Right atrium auricular region (tissue), 2 donors: ENCODE results near the gene IL17RE. TPM values are rescaled to one million over a fixed set of nuclear protein-coding genes. Genes with fewer than 3 reads are reported as not detected.

ENCODE experiments used
- DNase-seq: peaks from one replicate; pipeline ENCODE4 v3.0.0-alpha.2; 2019; ENCODE audit warnings: low spot score
- H3K27ac ChIP-seq, 2 donors: fragments of 200-600 bp; sonication (generic); 1 replicate in 1 of 2; 2 replicates in 1 of 2; pipeline ENCODE4 v1.5.1; 2016 to 2019
- H3K27me3 ChIP-seq, 2 donors: fragments of 200-600 bp; sonication (generic); one replicate each; pipeline versions ENCODE4 v1.5.1 to v1.6.0; 2017 to 2019
- H3K36me3 ChIP-seq: fragments of 200-600 bp; sonication (generic); one replicate; pipeline ENCODE4 v1.5.1; 2016
- H3K4me1 ChIP-seq, 2 donors: fragments of 200-600 bp; sonication (generic); one replicate each; pipeline versions ENCODE4 v1.5.1 to v1.6.0; 2017 to 2019
- H3K4me3 ChIP-seq, 2 donors: fragments of 200-600 bp; sonication (generic); 1 replicate in 1 of 2; 2 replicates in 1 of 2; pipeline ENCODE4 v1.5.1; 2017 to 2019; ENCODE audit warnings: mild to moderate bottlenecking in 1 of 2, moderate library complexity in 1 of 2
- H3K9me3 ChIP-seq, 2 donors: fragments of 200-600 bp; sonication (generic); one replicate each; pipeline ENCODE4 v1.5.1; 2019
- CTCF ChIP-seq, 2 donors: fragments of 200-600 bp; sonication (generic); IDR thresholded peaks; one replicate each; pipeline ENCODE4 v1.5.1; 2019; ENCODE audit warnings: antibody characterized with exemption in 2 of 2
- total RNA-seq, 2 donors: library from RNA; depleted of rRNA; stranded (reverse); fragments of >200 nt; gene quantifications; one replicate each; pipeline ENCODE4 v1.1.0, GENCODE V29; 2016

Gene IL17RE
- total RNA-seq, 2 donors from 2014 or later: 0.89 to 2.6 TPM

GRCh38 chr3:9876991-9877390, 25.7 kb upstream of the IL17RE start:
- Histone ChIP-seq H3K36me3 (no peaks in the 10 kb centered on the region), H3K4me3 (no peak overlapping the region), H3K27ac (no peak overlapping the region), H3K4me1 (no peaks in the 10 kb centered on the region), H3K27me3 (no peaks in the 10 kb centered on the region), H3K9me3 (no peaks in the 10 kb centered on the region)
- no peak for TF ChIP-seq CTCF (IDR thresholded peaks at IDR 0.05)
- no peak for DNase-seq

DNA sequence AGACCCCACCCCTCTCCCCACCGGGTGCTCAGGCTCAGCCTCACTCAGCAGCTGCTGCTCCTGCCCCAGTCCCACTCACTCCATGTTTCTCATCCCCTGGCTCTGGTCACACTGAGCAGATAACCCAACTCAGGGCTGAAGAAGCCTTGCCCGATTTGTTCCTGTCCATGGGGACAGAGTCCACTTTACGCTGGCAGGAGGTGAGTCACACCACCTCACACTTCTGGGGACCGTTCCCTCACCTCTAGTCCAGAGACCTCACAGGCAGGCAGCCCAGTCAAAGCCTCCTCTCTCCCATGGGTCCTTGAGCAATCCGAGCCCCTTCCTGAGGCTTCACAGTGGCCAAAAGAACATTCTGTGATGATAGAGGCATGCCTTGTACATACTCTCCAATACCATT, 23.9 kb upstream of the IL17RE start:
- no peaks in the 10 kb centered on the region for H3K36me3 ChIP-seq
- H3K4me1 ChIP-seq: no peaks in the 10 kb centered on the region
- DNase-seq: no peak
- no peak overlapping the region for H3K4me3 ChIP-seq
- no peak for TF ChIP-seq CTCF (IDR thresholded peaks at IDR 0.05)
- H3K27me3 ChIP-seq: no peaks in the 10 kb centered on the region
- no peaks in the 10 kb centered on the region for H3K9me3 ChIP-seq
- H3K27ac ChIP-seq: no peak overlapping the region

DNA sequence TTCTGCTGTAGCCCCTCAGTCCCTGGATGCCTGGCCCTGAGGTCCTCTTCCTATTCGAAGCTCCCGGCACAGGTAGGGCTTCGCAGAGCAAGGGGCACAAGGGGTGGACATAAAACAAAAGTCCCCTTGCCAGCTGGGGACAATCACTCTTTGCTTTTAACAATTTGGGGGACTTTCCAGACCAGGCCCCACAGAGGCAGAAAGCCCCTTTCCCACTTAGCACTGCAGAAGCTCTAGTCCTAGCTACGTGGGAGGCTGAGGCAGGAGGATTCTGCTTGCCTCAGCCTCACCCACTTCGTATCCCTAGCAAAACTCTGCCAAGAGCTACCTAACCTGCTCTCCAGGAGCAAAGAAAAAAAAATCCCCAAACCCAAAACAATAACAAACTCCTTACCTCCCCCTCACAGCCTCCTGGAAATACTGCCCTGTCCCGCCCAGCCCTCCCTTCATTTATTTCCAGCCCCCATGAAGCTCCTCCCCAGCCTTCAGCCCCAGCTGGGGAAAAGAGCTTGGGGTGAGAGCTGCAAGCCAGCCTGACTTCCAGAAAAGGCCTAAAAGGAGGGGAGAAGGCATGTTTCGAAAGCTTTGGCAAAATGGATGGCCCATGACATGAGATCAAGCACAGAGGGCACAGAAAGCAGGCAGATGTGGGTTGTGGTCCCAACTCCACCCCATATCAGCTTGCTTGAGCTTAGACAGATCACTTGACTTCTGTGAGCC, 22.7 kb upstream of the IL17RE start, which contains the start of gene CIDEC:
Gene CIDEC (minus strand): TSS at position 424 of the 720 bp plus-strand sequence. CDS start 1,767 bp downstream, outside the sequence.
- Histone ChIP-seq H3K9me3 (no peaks in the 10 kb centered on the region), H3K4me1 (no peaks in the 10 kb centered on the region), H3K36me3 (no peaks in the 10 kb centered on the region), H3K27me3 (no peaks in the 10 kb centered on the region), H3K4me3 (no peak within 1 kb of the TSS), H3K27ac (no peak within 1 kb of the TSS)
- no peak for DNase-seq
- no peak for TF ChIP-seq CTCF (IDR thresholded peaks at IDR 0.05)

DNA sequence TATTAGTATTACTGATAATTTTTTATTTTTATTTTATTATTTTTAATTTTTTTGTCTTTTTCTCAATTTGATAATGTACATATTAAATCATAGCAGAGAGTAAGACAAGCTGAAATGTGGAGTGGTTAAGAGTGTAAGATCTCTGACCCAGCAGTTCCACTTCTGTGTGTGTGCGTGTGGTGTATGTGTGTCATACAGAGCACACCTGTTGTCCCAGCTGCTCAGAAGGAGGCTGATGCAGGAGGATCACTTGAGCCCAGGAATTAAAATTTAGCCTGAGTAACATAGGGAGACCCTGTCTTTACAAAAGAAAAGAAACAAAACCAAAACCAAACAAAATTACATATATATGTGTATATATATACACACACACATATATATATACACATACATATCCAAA, 21.2 kb upstream of the IL17RE start:
- Histone ChIP-seq H3K9me3 (no peaks in the 10 kb centered on the region), H3K4me3 (no peak overlapping the region), H3K27ac (no peak overlapping the region), H3K36me3 (no peaks in the 10 kb centered on the region), H3K4me1 (no peaks in the 10 kb centered on the region), H3K27me3 (no peaks in the 10 kb centered on the region)
- DNase-seq: no peak
- no peak for TF ChIP-seq CTCF (IDR thresholded peaks at IDR 0.05)

DNA sequence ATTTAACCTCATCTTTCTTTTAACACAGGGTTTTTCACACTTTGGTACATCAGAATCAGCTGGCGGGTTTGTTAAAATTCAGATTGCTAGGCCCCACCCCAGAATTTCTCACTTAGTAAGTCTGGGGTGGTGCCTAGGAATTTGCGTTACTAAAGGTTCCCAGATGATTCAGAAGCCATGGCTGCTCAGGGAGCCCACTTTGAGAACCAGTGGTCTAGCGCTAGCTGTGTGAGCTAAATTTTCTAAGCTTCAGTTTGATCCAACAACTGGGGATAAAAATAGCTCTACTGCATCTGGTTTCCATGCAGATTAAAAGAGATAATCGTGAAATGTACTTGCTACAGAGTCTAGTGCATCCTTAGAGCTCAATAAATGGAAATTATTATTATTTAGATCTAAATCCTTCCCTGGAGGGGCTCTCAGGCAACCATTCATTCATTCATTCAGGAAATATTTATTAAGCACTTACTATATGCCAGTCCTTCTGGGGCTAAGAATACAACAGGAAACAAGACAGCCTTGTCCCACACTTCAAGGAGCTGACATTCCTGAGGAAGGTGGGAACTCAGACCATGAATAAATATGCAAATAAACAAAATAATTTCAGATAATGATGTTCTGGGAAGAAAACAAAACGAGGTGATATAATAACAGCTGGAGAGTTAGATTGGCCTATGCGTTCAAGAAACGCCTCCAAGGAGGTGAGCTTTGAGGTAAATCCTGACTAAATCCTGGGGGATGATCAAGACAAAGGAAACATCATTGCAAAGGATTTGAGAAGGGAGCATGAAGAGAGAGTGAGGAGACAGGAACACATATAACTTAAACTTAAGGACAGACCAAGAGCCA, 18.7 kb upstream of the IL17RE start:
- H3K27ac ChIP-seq: no peak overlapping the region

More for the DNA sequence above, 18.7 kb upstream of the IL17RE start:
- DNase-seq: no peak
- no peak for TF ChIP-seq CTCF (IDR thresholded peaks at IDR 0.05)
- no peak overlapping the region for H3K4me3 ChIP-seq
- H3K36me3 ChIP-seq: no peaks in the 10 kb centered on the region
- no peaks in the 10 kb centered on the region for H3K9me3 ChIP-seq
- H3K4me1 ChIP-seq: no peaks in the 10 kb centered on the region
- H3K27me3 ChIP-seq: no peaks in the 10 kb centered on the region
